ENCODE data around the gene DYRK3. TPM values are rescaled to one million over a fixed set of nuclear protein-coding genes. Genes with fewer than 3 reads are reported as not detected.

DYRK3 gene
- total and polyA plus RNA-seq, 9 of the 15 experiments (the other 6 are each of a cell fraction or from before 2014, with no cell fraction given): 4.5 to 33.7 (median 25.7) TPM

GRCh38 chr1:206612129-206612876, 23.0 kb upstream of the DYRK3 start, which contains the start of gene EIF2D (continued):
- TF ChIP-seq ZFP91 (CRISPR knock-in tag; IDR thresholded peaks at IDR 0.05) (peak; percentile 84), POLR3A (IDR thresholded peaks at IDR 0.05; ENCODE audit: borderline replicate concordance, extremely low read depth, insufficient read depth, insufficient read length) (no peak), DNMT1 (IDR thresholded peaks at IDR 0.05) (0 out of 2 replicates have a peak, but pooled peaks have one; percentile 62), LCOR (CRISPR knock-in tag; IDR thresholded peaks at IDR 0.05) (peak; percentile 97), MCM5 (IDR thresholded peaks at IDR 0.05; ENCODE audit: low read depth) (no peak), ZNF263 (CRISPR knock-in tag; IDR thresholded peaks at IDR 0.05; ENCODE audit: borderline replicate concordance) (peak; percentile 72; the same call in 1 of the 2 replicates), U2AF2 (optimal IDR thresholded peaks at IDR 0.05; ENCODE audit: low read depth, low read length) (no peak), PHF21A (IDR thresholded peaks at IDR 0.05; ENCODE audit: borderline replicate concordance, low read depth) (0 out of 2 replicates have a peak, but pooled peaks have one; percentile 55), HES1 (IDR thresholded peaks at IDR 0.05; ENCODE audit: low read depth) (no peak), TFAM (CRISPR knock-in tag; conservative IDR thresholded peaks at IDR 0.05) (no peak), ATF4 (CRISPR knock-in tag; IDR thresholded peaks at IDR 0.05) (0 out of 2 replicates have a peak, but pooled peaks have one; percentile 25), CC2D1A (IDR thresholded peaks at IDR 0.05) (peak; percentile 29; the same call in 1 of the 2 replicates), HDGF (IDR thresholded peaks at IDR 0.05) (no peak), SREBF2 (CRISPR knock-in tag; IDR thresholded peaks at IDR 0.05) (no peak), ZNF197 (CRISPR knock-in tag; IDR thresholded peaks at IDR 0.05; ENCODE audit: low read depth) (peak; percentile 76), ZC3H8 (IDR thresholded peaks at IDR 0.05) (peak; percentile 70; the same call in 1 of the 2 replicates), ZNF274 (IDR thresholded peaks at IDR 0.05; ENCODE audit: borderline replicate concordance, low read depth, low read length) (peak; percentile 21; the same call in 1 of the 2 replicates), CEBPG (CRISPR knock-in tag; IDR thresholded peaks at IDR 0.05) (peak; percentile 41), CEBPG (tag; conservative IDR thresholded peaks at IDR 0.05 in 1 of 2, IDR thresholded peaks at IDR 0.05 in 1 of 2) (no peak), HIVEP1 (CRISPR knock-in tag; IDR thresholded peaks at IDR 0.05) (peak; percentile 33), ZBTB34 (CRISPR knock-in tag; IDR thresholded peaks at IDR 0.05) (no peak), ZNF324 (CRISPR knock-in tag; IDR thresholded peaks at IDR 0.05) (no peak), CREB3L1 (IDR thresholded peaks at IDR 0.05; ENCODE audit: borderline replicate concordance, low read depth) (peak; percentile 88)
